ENCODE measurements around the gene MRPL52.

DNA sequence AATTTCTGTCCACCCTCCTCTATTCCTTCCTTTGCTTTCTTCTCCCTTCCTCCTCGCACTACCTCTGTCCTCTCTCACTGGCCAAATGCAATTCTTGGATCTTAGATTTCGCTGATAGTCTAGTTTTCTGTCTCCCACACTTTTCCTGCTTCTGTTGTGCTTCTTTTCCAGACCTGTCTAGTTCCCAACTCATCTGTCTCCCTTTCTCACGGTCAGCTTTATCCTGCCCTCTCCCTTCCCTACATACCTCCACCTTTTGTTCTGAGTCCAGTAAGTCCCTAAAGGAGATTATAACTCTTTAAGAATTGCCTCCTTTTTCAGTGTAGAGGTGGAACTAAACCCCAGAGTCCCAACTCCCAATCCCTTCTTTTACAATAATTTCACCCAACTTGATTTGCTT, 5.8 kb downstream of the MRPL52 start:
- TF ChIP-seq, protein P1, sequence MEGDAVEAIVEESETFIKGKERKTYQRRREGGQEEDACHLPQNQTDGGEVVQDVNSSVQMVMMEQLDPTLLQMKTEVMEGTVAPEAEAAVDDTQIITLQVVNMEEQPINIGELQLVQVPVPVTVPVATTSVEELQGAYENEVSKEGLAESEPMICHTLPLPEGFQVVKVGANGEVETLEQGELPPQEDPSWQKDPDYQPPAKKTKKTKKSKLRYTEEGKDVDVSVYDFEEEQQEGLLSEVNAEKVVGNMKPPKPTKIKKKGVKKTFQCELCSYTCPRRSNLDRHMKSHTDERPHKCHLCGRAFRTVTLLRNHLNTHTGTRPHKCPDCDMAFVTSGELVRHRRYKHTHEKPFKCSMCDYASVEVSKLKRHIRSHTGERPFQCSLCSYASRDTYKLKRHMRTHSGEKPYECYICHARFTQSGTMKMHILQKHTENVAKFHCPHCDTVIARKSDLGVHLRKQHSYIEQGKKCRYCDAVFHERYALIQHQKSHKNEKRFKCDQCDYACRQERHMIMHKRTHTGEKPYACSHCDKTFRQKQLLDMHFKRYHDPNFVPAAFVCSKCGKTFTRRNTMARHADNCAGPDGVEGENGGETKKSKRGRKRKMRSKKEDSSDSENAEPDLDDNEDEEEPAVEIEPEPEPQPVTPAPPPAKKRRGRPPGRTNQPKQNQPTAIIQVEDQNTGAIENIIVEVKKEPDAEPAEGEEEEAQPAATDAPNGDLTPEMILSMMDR (IDR thresholded peaks at IDR 0.05; ENCODE audit: insufficient read depth, low read depth, low read length), result no peak
- no peak for TF ChIP-seq EZH2 (IDR thresholded peaks at IDR 0.05; ENCODE audit: insufficient read depth, low read length)

All from astrocyte (in vitro differentiated cells and primary cell).